ENCODE results near the gene NTM. TPM values are rescaled to one million over a fixed set of nuclear protein-coding genes. Genes with fewer than 3 reads are reported as not detected.

NTM gene
- total RNA-seq, 2 donors from 2014 or later = not detected

- no peaks in the 10 kb centered on the region for H3K27me3 Mint-ChIP-seq (ENCODE audit: low read depth)
- no peak overlapping the region for H3K27ac Mint-ChIP-seq
- peaks cover 5% of the 10 kb centered on the region for H3K4me1 Mint-ChIP-seq (ENCODE audit: low read depth)
- no peak for DNase-seq
- no peaks in the 10 kb centered on the region for H3K9me3 Mint-ChIP-seq
- no peak for ATAC-seq (replicated peaks in 1 of 2)
- no peak overlapping the region for H3K4me3 Mint-ChIP-seq
- H3K36me3 Mint-ChIP-seq (ENCODE audit: insufficient read depth in 2 of 2) = no peaks in the 10 kb centered on the region
Observed at GRCh38 chr11:131664293-131664692, 293.9 kb downstream of the NTM start.

GRCh38 chr11:131664816-131665215 lies 294.4 kb downstream of the NTM start:
- Mint-ChIP-seq H3K36me3 (ENCODE audit: insufficient read depth in 2 of 2) (no peaks in the 10 kb centered on the region), H3K27me3 (ENCODE audit: low read depth) (no peaks in the 10 kb centered on the region), H3K27ac (no peak overlapping the region), H3K9me3 (no peaks in the 10 kb centered on the region), H3K4me3 (no peak overlapping the region), H3K4me1 (ENCODE audit: low read depth) (peaks cover 5% of the 10 kb centered on the region)
- DNase-seq (no peak), ATAC-seq (replicated peaks in 1 of 2) (no peak)

- Mint-ChIP-seq H3K4me1 (ENCODE audit: low read depth) (peaks cover 5% of the 10 kb centered on the region), H3K9me3 (no peaks in the 10 kb centered on the region), H3K27ac (no peak overlapping the region), H3K27me3 (ENCODE audit: low read depth) (no peaks in the 10 kb centered on the region), H3K36me3 (ENCODE audit: insufficient read depth in 2 of 2) (no peaks in the 10 kb centered on the region), H3K4me3 (no peak overlapping the region)
- ATAC-seq (replicated peaks in 1 of 2) (no peak), DNase-seq (no peak)
Observed at GRCh38 chr11:131665344-131665968, 295.0 kb downstream of the NTM start.

GRCh38 chr11:131666006-131666405 lies 295.6 kb downstream of the NTM start:
- Mint-ChIP-seq H3K27me3 (ENCODE audit: low read depth) (no peaks in the 10 kb centered on the region), H3K36me3 (ENCODE audit: insufficient read depth in 2 of 2) (no peaks in the 10 kb centered on the region), H3K27ac (no peak overlapping the region), H3K4me1 (ENCODE audit: low read depth) (peaks cover 5% of the 10 kb centered on the region), H3K4me3 (no peak overlapping the region), H3K9me3 (no peaks in the 10 kb centered on the region)
- no peak for DNase-seq
- ATAC-seq (replicated peaks in 1 of 2) = no peak

- DNase-seq (no peak), ATAC-seq (replicated peaks in 1 of 2) (no peak)
- H3K27ac Mint-ChIP-seq = no peak overlapping the region
- H3K4me3 Mint-ChIP-seq = no peak overlapping the region
- no peaks in the 10 kb centered on the region for H3K27me3 Mint-ChIP-seq (ENCODE audit: low read depth)
- H3K9me3 Mint-ChIP-seq = no peaks in the 10 kb centered on the region
- H3K4me1 Mint-ChIP-seq (ENCODE audit: low read depth) = peaks cover 5% of the 10 kb centered on the region
- H3K36me3 Mint-ChIP-seq (ENCODE audit: insufficient read depth in 2 of 2) = no peaks in the 10 kb centered on the region
Observed at GRCh38 chr11:131666617-131667016, 296.2 kb downstream of the NTM start.

GRCh38 chr11:131667566-131667965 lies 297.2 kb downstream of the NTM start:
- Mint-ChIP-seq H3K4me1 (ENCODE audit: low read depth) (peaks cover 5% of the 10 kb centered on the region), H3K27ac (no peak overlapping the region), H3K4me3 (no peak overlapping the region), H3K36me3 (ENCODE audit: insufficient read depth in 2 of 2) (no peaks in the 10 kb centered on the region), H3K9me3 (no peaks in the 10 kb centered on the region), H3K27me3 (ENCODE audit: low read depth) (no peaks in the 10 kb centered on the region)
- ATAC-seq (replicated peaks in 1 of 2) = no peak
- DNase-seq = no peak

- H3K4me3 Mint-ChIP-seq = no peak overlapping the region
- no peak overlapping the region for H3K27ac Mint-ChIP-seq
- no peaks in the 10 kb centered on the region for H3K9me3 Mint-ChIP-seq
- no peaks in the 10 kb centered on the region for H3K27me3 Mint-ChIP-seq (ENCODE audit: low read depth)
- DNase-seq (peak; percentile 42 to 49), ATAC-seq (replicated peaks in 1 of 2) (peak in 1 of 2 donors; percentile 39)
- H3K4me1 Mint-ChIP-seq (ENCODE audit: low read depth) = peaks cover 5% of the 10 kb centered on the region
- H3K36me3 Mint-ChIP-seq (ENCODE audit: insufficient read depth in 2 of 2) = no peaks in the 10 kb centered on the region
Observed at GRCh38 chr11:131668500-131669400, 298.3 kb downstream of the NTM start.

- H3K27me3 Mint-ChIP-seq (ENCODE audit: low read depth) = no peaks in the 10 kb centered on the region
Observed at GRCh38 chr11:131669401-131669780, 299.0 kb downstream of the NTM start.

GRCh38 chr11:131670876-131671275 lies 300.5 kb downstream of the NTM start:
- no peak overlapping the region for H3K27ac Mint-ChIP-seq
- no peak for DNase-seq
- H3K36me3 Mint-ChIP-seq (ENCODE audit: insufficient read depth in 2 of 2) = no peaks in the 10 kb centered on the region
- no peak for ATAC-seq (replicated peaks in 1 of 2)
- H3K4me1 Mint-ChIP-seq (ENCODE audit: low read depth) = peaks cover 5% of the 10 kb centered on the region
- H3K4me3 Mint-ChIP-seq = no peak overlapping the region
- H3K27me3 Mint-ChIP-seq (ENCODE audit: low read depth) = no peaks in the 10 kb centered on the region
- H3K9me3 Mint-ChIP-seq = no peaks in the 10 kb centered on the region

More at GRCh38 chr11:131669401-131669780, 299.0 kb downstream of the NTM start:
- Mint-ChIP-seq H3K4me3 (no peak overlapping the region), H3K9me3 (no peaks in the 10 kb centered on the region), H3K27ac (no peak overlapping the region), H3K4me1 (ENCODE audit: low read depth) (peaks cover 5% of the 10 kb centered on the region), H3K36me3 (ENCODE audit: insufficient read depth in 2 of 2) (no peaks in the 10 kb centered on the region)
- DNase-seq (no peak), ATAC-seq (replicated peaks in 1 of 2) (no peak)

- H3K4me3 Mint-ChIP-seq = no peak overlapping the region
- no peak overlapping the region for H3K27ac Mint-ChIP-seq
- H3K4me1 Mint-ChIP-seq (ENCODE audit: low read depth) = peaks cover 5% of the 10 kb centered on the region
- H3K9me3 Mint-ChIP-seq = no peaks in the 10 kb centered on the region
- DNase-seq (no peak), ATAC-seq (replicated peaks in 1 of 2) (no peak)
- H3K27me3 Mint-ChIP-seq (ENCODE audit: low read depth) = no peaks in the 10 kb centered on the region
- H3K36me3 Mint-ChIP-seq (ENCODE audit: insufficient read depth in 2 of 2) = no peaks in the 10 kb centered on the region
Observed at GRCh38 chr11:131671320-131671719, 300.9 kb downstream of the NTM start.

GRCh38 chr11:131671734-131672133 lies 301.3 kb downstream of the NTM start:
- Mint-ChIP-seq H3K4me3 (no peak overlapping the region), H3K36me3 (ENCODE audit: insufficient read depth in 2 of 2) (no peaks in the 10 kb centered on the region), H3K27ac (no peak overlapping the region), H3K27me3 (ENCODE audit: low read depth) (no peaks in the 10 kb centered on the region), H3K4me1 (ENCODE audit: low read depth) (peaks cover 5% of the 10 kb centered on the region), H3K9me3 (no peaks in the 10 kb centered on the region)
- ATAC-seq (replicated peaks in 1 of 2) = no peak
- no peak for DNase-seq

- no peaks in the 10 kb centered on the region for H3K27me3 Mint-ChIP-seq (ENCODE audit: low read depth)
- ATAC-seq (replicated peaks in 1 of 2) = no peak
- peaks cover 5% of the 10 kb centered on the region for H3K4me1 Mint-ChIP-seq (ENCODE audit: low read depth)
- no peak overlapping the region for H3K4me3 Mint-ChIP-seq
- DNase-seq = no peak
- H3K36me3 Mint-ChIP-seq (ENCODE audit: insufficient read depth in 2 of 2) = no peaks in the 10 kb centered on the region
- H3K27ac Mint-ChIP-seq = no peak overlapping the region
- H3K9me3 Mint-ChIP-seq = no peaks in the 10 kb centered on the region
Observed at GRCh38 chr11:131672191-131672590, 301.8 kb downstream of the NTM start.

- DNase-seq (peak; percentile 52 to 69), ATAC-seq (replicated peaks in 1 of 2) (peak; percentile 63 to 66)
- Mint-ChIP-seq H3K27me3 (ENCODE audit: low read depth) (no peaks in the 10 kb centered on the region), H3K9me3 (no peaks in the 10 kb centered on the region), H3K27ac (no peak overlapping the region), H3K4me3 (no peak overlapping the region), H3K4me1 (ENCODE audit: low read depth) (no peaks in the 10 kb centered on the region), H3K36me3 (ENCODE audit: insufficient read depth in 2 of 2) (no peaks in the 10 kb centered on the region)
Observed at GRCh38 chr11:131674051-131674755, 303.8 kb downstream of the NTM start.

All from activated T-cell treated with anti-CD3 and anti-CD28 coated beads, Interleukin-2, amount 50 U/mL, for 72 hours (primary cell).